Suprapubic skin (tissue), 4 donors: ENCODE data around the gene KIRREL3. TPM values are rescaled to one million over a fixed set of nuclear protein-coding genes. Genes with fewer than 3 reads are reported as not detected.

Experiments used
- DNase-seq, 2 donors: peaks; one replicate each; pipeline ENCODE4 v3.0.0-alpha.2; 2019; ENCODE audit warnings: low spot score in 2 of 2
- H3K27ac ChIP-seq: fragments of 200-600 bp; sonication (generic); one replicate; pipeline ENCODE4 v1.5.1; 2019
- H3K27me3 ChIP-seq: fragments of 200-600 bp; sonication (generic); one replicate; pipeline ENCODE4 v1.5.1; 2019
- H3K36me3 ChIP-seq: fragments of 200-600 bp; sonication (generic); one replicate; pipeline ENCODE4 v1.5.1; 2019
- H3K4me1 ChIP-seq: fragments of 200-600 bp; sonication (generic); one replicate; pipeline ENCODE4 v1.5.1; 2019
- H3K4me3 ChIP-seq: fragments of 200-600 bp; sonication (generic); one replicate; pipeline ENCODE4 v1.5.1; 2019; ENCODE audit warnings: mild to moderate bottlenecking
- H3K9me3 ChIP-seq: fragments of 200-600 bp; sonication (generic); one replicate; pipeline ENCODE4 v1.5.1; 2019
- EP300 ChIP-seq: sonication (generic); formaldehyde crosslinking; IDR thresholded peaks from one replicate; pipeline ENCODE4 v1.6.1; 2017; ENCODE audit warnings: antibody characterized with exemption
- POLR2A ChIP-seq, 2 donors: fragments of 450-650 bp; IDR thresholded peaks; one replicate each; pipeline ENCODE4 v1.6.1; 2017; ENCODE audit warnings: antibody characterized with exemption in 2 of 2, mild to moderate bottlenecking in 2 of 2, moderate library complexity in 2 of 2
- POLR2AphosphoS5 ChIP-seq, 3 donors: sonication (generic); formaldehyde crosslinking; IDR thresholded peaks; one replicate each; pipeline ENCODE4 v1.6.1; 2017; ENCODE audit warnings: antibody characterized with exemption in 3 of 3
- WGBS: methylation state at CpG from one replicate; pipeline ENCODE4 v1.1.5; 2018; 5-methylcytosine and 5-hydroxymethylcytosine counted together
- total RNA-seq, 4 donors: library from RNA; depleted of rRNA; stranded (reverse); fragments of >200 nt; gene quantifications; one replicate each; pipeline ENCODE4 v1.1.0, GENCODE V29; 2016
- TF ChIP-seq, protein P1 (sequence below), 2 donors: fragments of 200-600 bp in 1 of 2; fragments of 450-650 bp in 1 of 2; sonication (generic) in 1 of 2; IDR thresholded peaks; one replicate each; pipeline ENCODE4 v1.5.1; 2016 to 2019; ENCODE audit warnings: antibody characterized with exemption in 2 of 2, mild to moderate bottlenecking in 1 of 2, moderate library complexity in 1 of 2

The KIRREL3 gene
- total RNA-seq, 4 donors from 2014 or later = 0.17 TPM; not detected in 3

- TF ChIP-seq EP300 (no peak), POLR2AphosphoS5 (IDR thresholded peaks at IDR 0.05) (no peak), POLR2A (IDR thresholded peaks at IDR 0.05) (no peak)
- TF ChIP-seq, protein P1, sequence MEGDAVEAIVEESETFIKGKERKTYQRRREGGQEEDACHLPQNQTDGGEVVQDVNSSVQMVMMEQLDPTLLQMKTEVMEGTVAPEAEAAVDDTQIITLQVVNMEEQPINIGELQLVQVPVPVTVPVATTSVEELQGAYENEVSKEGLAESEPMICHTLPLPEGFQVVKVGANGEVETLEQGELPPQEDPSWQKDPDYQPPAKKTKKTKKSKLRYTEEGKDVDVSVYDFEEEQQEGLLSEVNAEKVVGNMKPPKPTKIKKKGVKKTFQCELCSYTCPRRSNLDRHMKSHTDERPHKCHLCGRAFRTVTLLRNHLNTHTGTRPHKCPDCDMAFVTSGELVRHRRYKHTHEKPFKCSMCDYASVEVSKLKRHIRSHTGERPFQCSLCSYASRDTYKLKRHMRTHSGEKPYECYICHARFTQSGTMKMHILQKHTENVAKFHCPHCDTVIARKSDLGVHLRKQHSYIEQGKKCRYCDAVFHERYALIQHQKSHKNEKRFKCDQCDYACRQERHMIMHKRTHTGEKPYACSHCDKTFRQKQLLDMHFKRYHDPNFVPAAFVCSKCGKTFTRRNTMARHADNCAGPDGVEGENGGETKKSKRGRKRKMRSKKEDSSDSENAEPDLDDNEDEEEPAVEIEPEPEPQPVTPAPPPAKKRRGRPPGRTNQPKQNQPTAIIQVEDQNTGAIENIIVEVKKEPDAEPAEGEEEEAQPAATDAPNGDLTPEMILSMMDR (IDR thresholded peaks at IDR 0.05) = no peak
- Histone ChIP-seq H3K27me3 (peaks cover 14% of the 10 kb centered on the region), H3K4me1 (no peaks in the 10 kb centered on the region), H3K27ac (no peak overlapping the region), H3K9me3 (no peaks in the 10 kb centered on the region), H3K36me3 (no peaks in the 10 kb centered on the region), H3K4me3 (no peak overlapping the region)
- WGBS = 90% methylated on average over 10 of the region's 10 CpGs
- DNase-seq = no peak
These were observed 369.4 kb downstream of the KIRREL3 start for GRCh38 chr11:126630893-126631798.

DNA sequence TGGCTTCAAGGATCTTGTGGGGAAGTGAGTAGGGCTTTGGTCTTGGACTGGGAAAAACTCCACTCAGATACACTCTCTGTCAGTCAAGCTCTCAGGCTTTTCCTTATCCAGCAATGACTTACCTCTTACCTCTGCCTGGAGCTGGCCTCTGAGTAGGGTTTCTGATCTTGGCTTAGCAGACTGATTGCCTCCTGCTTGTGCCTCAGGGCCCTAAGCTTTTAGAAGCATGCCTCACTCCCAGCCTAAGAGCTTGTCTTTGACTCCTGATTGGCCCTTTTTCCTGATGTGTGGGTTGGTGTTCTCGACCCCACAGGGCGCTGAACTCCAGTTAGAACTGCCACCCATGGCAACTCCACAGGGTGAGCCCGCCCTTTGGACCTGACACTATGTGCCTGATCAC is 370.1 kb downstream of the KIRREL3 start:
- TF ChIP-seq, protein P1 (IDR thresholded peaks at IDR 0.05) = no peak
- no peak for TF ChIP-seq EP300
- no peak for TF ChIP-seq POLR2A (IDR thresholded peaks at IDR 0.05)
- no peak for TF ChIP-seq POLR2AphosphoS5 (IDR thresholded peaks at IDR 0.05)
- no peaks in the 10 kb centered on the region for H3K36me3 ChIP-seq
- H3K9me3 ChIP-seq = no peaks in the 10 kb centered on the region
- 96% methylated on average over 3 of the region's 3 CpGs for WGBS
- no peak for DNase-seq
- peaks cover 14% of the 10 kb centered on the region for H3K27me3 ChIP-seq
- no peak overlapping the region for H3K27ac ChIP-seq
- no peak overlapping the region for H3K4me3 ChIP-seq
- no peaks in the 10 kb centered on the region for H3K4me1 ChIP-seq

DNA sequence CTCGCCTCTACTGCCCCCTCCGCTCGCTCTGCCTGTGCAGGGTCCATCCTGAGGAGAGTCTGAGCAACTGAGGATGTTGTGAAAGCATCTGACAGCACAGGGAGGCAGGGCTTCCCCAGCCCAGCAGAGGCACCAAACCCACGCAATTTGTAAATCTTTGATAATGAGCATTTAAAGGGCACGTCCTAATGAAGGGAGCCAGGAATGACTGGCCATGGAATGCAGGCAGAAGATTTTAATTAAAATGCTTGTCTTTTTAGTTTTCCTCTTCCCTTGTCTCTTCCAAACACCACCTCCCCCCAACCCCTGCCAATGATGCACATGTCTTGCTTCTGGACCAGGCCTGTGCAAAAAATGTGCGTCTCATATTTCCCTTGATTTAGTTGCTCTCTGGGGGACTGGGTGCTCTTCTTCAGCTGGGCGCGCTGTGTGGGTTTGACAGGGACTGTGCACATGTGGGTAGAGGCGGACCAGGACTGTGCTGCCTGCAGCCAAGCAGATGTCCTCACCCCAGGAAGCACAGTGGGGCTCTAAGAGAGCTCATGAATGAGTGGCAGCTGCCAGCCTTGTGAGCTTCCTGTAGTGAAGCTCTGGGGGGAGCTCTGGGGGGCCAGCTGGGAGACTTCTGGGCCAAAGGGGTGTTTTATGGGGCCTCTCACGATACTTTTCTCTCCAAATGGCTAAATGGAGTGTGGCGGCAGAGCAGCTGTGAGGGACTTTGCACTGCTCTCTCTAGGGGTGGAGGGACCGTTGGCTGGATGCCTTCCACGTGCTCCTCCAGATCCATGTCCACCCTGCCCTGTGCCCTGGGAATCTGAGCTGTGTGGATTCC is 371.6 kb downstream of the KIRREL3 start:
- Histone ChIP-seq H3K4me1 (no peaks in the 10 kb centered on the region), H3K36me3 (no peaks in the 10 kb centered on the region), H3K27me3 (peaks cover 8% of the 10 kb centered on the region), H3K9me3 (no peaks in the 10 kb centered on the region), H3K4me3 (no peak overlapping the region), H3K27ac (no peak overlapping the region)
- DNase-seq = no peak
- no peak for TF ChIP-seq POLR2A (IDR thresholded peaks at IDR 0.05)
- TF ChIP-seq POLR2AphosphoS5 (IDR thresholded peaks at IDR 0.05) = no peak
- TF ChIP-seq EP300 = no peak
- TF ChIP-seq, protein P1 (IDR thresholded peaks at IDR 0.05) = no peak
- 65% methylated on average over 12 of the region's 13 CpGs for WGBS

DNA sequence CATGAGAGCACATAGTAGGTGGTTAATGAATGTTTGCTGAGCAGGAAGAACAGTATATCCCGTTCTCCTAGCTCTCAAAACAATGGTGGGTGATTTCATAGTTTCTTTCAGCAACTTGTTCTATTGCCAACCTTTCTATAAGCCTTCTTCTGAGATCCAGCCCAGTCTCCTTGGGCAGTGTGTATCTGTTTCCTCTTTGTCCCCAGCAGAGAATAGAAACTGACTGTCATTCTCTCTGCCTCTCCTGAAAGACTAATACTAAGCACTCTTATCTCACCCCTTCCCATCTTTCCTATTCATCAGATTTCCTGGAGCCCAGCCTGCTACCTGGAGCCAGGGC is 372.1 kb downstream of the KIRREL3 start:
- no peaks in the 10 kb centered on the region for H3K4me1 ChIP-seq
- H3K27me3 ChIP-seq = peaks cover 6% of the 10 kb centered on the region
- no peaks in the 10 kb centered on the region for H3K9me3 ChIP-seq
- H3K36me3 ChIP-seq = no peaks in the 10 kb centered on the region
- H3K27ac ChIP-seq = no peak overlapping the region
- TF ChIP-seq EP300 (no peak), POLR2AphosphoS5 (IDR thresholded peaks at IDR 0.05) (no peak), POLR2A (IDR thresholded peaks at IDR 0.05) (no peak)
- TF ChIP-seq, protein P1 (IDR thresholded peaks at IDR 0.05) = no peak
- 50% methylated on average over 1 of the region's 1 CpG for WGBS
- no peak for DNase-seq
- H3K4me3 ChIP-seq = no peak overlapping the region

DNA sequence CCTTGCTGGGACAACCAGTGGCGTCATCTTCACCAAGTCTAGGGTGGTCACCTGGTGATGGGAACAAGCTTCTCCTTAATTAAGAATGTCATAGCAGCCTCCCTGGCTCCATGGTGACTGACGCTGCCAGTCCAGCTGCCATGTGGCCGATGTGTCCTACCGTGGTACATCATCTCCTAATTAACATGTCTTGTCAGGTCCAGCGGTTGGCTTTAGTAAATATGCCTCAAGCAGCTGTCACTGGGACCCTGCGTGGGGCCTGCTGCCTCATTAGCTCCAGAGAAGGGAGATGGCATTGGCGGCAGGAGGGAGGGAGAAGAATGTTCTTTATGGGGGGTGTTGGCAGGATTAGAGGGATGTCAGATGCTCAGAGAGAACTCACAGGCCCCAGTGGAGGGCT is 373.1 kb downstream of the KIRREL3 start:
- Histone ChIP-seq H3K27ac (no peak overlapping the region), H3K36me3 (no peaks in the 10 kb centered on the region), H3K27me3 (peaks cover 6% of the 10 kb centered on the region), H3K4me3 (no peak overlapping the region), H3K9me3 (no peaks in the 10 kb centered on the region), H3K4me1 (no peaks in the 10 kb centered on the region)
- TF ChIP-seq POLR2A (IDR thresholded peaks at IDR 0.05) = no peak
- TF ChIP-seq POLR2AphosphoS5 (IDR thresholded peaks at IDR 0.05) = no peak
- 100% methylated on average over 2 of the region's 7 CpGs for WGBS
- no peak for DNase-seq
